NCI-H1105 (cell line): ENCODE results near the gene MICAL2.

ENCODE experiments used
- DNase-seq: peaks from one replicate; lab custom pipeline; 2025; lab: John Stamatoyannopoulos, UW

The MICAL2 gene

GRCh38 chr11:12110201-12110713, at the start of gene MICAL2:
Gene MICAL2 (plus strand): TSS chr11:12110590. CDS start chr11:12162156, 51,566 bp downstream.
- peak; percentile 88 for DNase-seq

- DNase-seq = no peak
These were observed 48.4 kb upstream of the MICAL2 start for GRCh38 chr11:12061851-12062560.

- DNase-seq = no peak
These were observed 47.1 kb upstream of the MICAL2 start for GRCh38 chr11:12063251-12063650.

GRCh38 chr11:12064136-12064953, 46.0 kb upstream of the MICAL2 start:
- DNase-seq = no peak

- no peak for DNase-seq
These were observed 45.5 kb upstream of the MICAL2 start for GRCh38 chr11:12064954-12065280.

- peak; percentile 12 for DNase-seq
These were observed 44.2 kb upstream of the MICAL2 start for GRCh38 chr11:12066056-12066798.

GRCh38 chr11:12066799-12067508, 43.4 kb upstream of the MICAL2 start:
- no peak for DNase-seq

GRCh38 chr11:12067796-12068357, 42.5 kb upstream of the MICAL2 start:
- DNase-seq = no peak

- DNase-seq = no peak
These were observed 41.2 kb upstream of the MICAL2 start for GRCh38 chr11:12069066-12069676.

GRCh38 chr11:12070446-12071267, 39.7 kb upstream of the MICAL2 start:
- no peak for DNase-seq

GRCh38 chr11:12071574-12071973, 38.8 kb upstream of the MICAL2 start:
- no peak for DNase-seq

GRCh38 chr11:12073436-12073835, 37.0 kb upstream of the MICAL2 start:
- no peak for DNase-seq

- no peak for DNase-seq
These were observed 36.5 kb upstream of the MICAL2 start for GRCh38 chr11:12073886-12074285.

- DNase-seq = no peak
These were observed 35.7 kb upstream of the MICAL2 start for GRCh38 chr11:12074529-12075195.

- DNase-seq = no peak
These were observed 35.1 kb upstream of the MICAL2 start for GRCh38 chr11:12075291-12075690.

- no peak for DNase-seq
These were observed 34.3 kb upstream of the MICAL2 start for GRCh38 chr11:12075822-12076821.

- DNase-seq = no peak
These were observed 33.4 kb upstream of the MICAL2 start for GRCh38 chr11:12076840-12077534.
